HL-60 (cell line): Measurements from ENCODE around the gene TSPAN33.

Source experiments
- DNase-seq, 2 experiments: peaks; one replicate each; pipeline ENCODE4 v3.0.0-alpha.2; 2010 to 2020; ENCODE audit warnings: low read depth in 1 of 2, low spot score in 1 of 2
- H3K27ac ChIP-seq: fragments of 250-450 bp; sonication (Bioruptor Pico); replicated peaks from 2 replicates; pipeline ENCODE4 v1.5.1; 2020; ENCODE audit warnings: mild to moderate bottlenecking, moderate library complexity
- H3K27me3 ChIP-seq: fragments of 250-450 bp; sonication (Bioruptor Pico); 2 replicates; pipeline ENCODE4 v1.5.1; 2021; ENCODE audit warnings: mild to moderate bottlenecking, moderate library complexity; ENCODE audit not compliant: insufficient read depth, poor library complexity, severe bottlenecking
- H3K4me3 ChIP-seq: replicated peaks from 2 replicates; pipeline ENCODE4 v1.5.1; 2011; ENCODE audit warnings: mild to moderate bottlenecking, control low read depth, low read length; ENCODE audit not compliant: insufficient read depth
- GABPA ChIP-seq: IDR thresholded peaks from 2 replicates; pipeline ENCODE4 v1.6.1; 2012; ENCODE audit warnings: low read depth
- POLR2AphosphoS5 ChIP-seq: IDR thresholded peaks from 2 replicates; pipeline ENCODE4 v1.6.1; 2012; ENCODE audit warnings: low read depth
- SPI1 ChIP-seq: IDR thresholded peaks from 2 replicates; pipeline ENCODE4 v1.6.1; 2012; ENCODE audit warnings: low read depth, mild to moderate bottlenecking, borderline replicate concordance
- TF ChIP-seq, protein P1 (sequence below): IDR thresholded peaks from one replicate; pipeline ENCODE4 v1.5.1; 2011; ENCODE audit warnings: low read length, control low read depth, inconsistent platforms; ENCODE audit not compliant: insufficient read depth
- TF ChIP-seq, protein P2 (sequence below): IDR thresholded peaks from 2 replicates; pipeline ENCODE4 v1.6.1; 2012; ENCODE audit warnings: low read depth; ENCODE audit not compliant: insufficient replicate concordance

Gene TSPAN33

DNA sequence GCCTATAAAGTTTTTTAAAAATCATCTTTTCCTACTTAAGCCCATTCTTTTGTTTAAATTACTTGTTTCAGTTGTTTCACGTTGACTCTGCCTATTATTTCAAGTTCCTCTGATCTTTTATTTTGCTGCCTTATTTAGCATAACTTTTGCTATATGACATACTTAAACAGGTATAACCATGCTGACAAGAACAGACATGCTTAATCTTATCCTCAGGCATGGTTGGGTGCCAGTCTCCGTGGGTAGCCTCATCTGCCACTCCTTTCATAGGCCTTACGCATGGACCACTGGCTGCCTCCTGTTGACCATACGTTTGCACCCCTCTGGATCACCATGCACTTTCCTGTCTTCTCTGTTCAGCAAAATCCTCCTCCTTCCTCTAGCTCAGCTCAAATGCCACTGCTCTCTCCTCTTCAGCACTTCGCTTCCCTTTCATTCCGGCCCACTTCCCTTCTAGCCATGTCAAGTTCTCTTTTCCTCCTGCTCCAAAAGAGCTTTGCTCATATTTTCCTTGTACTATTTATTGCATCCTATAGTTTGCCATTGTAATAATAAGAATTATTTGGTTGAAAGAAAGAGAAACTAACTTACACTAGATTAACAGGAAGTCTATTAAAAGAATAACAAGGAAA, 10.0 kb upstream of the TSPAN33 start:
- peak overlapping the region; percentile 12; the same call in 1 of the 2 replicates for H3K27ac ChIP-seq
- H3K27me3 ChIP-seq, result no peaks in the 10 kb centered on the region
- TF ChIP-seq GABPA (no peak), SPI1 (peak; percentile 62; the same call in 1 of the 2 replicates)
- DNase-seq, result peak in 1 of 2 experiments; percentile 15
- no peak overlapping the region for H3K4me3 ChIP-seq

DNA sequence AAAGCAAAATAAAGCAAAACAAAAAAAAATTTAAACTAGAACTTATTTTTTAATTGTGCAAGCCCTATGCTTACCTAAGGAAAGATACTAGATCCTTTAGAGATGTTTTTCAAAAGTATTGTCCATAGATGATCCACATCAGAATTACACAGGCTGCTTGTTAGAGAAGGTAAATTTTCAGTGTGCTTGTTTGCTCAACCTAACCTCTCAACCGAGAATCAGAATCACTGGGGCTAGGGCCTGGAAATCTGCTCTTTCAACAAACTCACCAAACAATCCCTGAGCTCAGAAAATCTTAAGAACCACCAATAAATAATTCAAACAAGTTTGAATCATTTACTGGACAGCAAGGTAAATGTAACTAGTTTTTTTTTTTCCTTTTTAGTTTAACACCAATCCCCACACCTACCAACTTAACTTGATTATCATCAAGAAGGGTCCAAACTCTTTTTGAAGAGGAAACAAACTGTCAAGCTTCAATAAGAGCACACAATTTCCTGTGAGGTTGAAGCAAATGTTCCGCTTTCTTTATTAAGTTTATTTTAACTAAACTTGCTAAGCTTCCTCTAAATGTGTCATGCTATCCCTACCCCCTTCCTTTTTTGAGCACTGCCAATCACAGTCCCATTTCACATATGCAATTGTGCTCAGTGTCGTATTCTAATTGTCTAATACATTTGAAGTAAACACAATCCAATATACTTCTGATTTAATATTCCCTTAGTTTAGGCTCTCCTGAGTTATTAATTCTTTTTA, 7.4 kb upstream of the TSPAN33 start:
- DNase-seq, result no peak

DNA sequence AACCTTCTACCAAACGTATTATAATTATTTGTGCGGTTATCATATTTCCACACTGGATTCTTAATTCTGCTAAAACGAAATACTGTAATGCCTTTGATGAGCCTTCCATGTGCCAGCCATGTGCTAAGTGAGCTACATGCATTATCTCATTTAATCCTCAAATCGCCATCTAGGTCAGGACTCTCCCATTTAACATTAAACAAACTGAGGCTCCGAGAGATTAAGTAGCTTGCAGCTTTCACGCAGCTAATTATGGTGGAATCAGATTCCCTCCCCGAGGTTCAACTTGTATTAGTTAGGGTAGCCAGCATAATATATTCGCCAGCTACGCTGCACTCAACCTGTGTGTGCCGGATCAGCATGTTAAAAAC, 798 bp upstream of the TSPAN33 start:
- DNase-seq, result no peak
- Histone ChIP-seq H3K27me3 (peaks cover 8% of the 10 kb centered on the region), H3K27ac (no peak overlapping the region), H3K4me3 (no peak overlapping the region)
- TF ChIP-seq GABPA (no peak), POLR2AphosphoS5 (no peak), SPI1 (no peak)
- TF ChIP-seq, protein P1, sequence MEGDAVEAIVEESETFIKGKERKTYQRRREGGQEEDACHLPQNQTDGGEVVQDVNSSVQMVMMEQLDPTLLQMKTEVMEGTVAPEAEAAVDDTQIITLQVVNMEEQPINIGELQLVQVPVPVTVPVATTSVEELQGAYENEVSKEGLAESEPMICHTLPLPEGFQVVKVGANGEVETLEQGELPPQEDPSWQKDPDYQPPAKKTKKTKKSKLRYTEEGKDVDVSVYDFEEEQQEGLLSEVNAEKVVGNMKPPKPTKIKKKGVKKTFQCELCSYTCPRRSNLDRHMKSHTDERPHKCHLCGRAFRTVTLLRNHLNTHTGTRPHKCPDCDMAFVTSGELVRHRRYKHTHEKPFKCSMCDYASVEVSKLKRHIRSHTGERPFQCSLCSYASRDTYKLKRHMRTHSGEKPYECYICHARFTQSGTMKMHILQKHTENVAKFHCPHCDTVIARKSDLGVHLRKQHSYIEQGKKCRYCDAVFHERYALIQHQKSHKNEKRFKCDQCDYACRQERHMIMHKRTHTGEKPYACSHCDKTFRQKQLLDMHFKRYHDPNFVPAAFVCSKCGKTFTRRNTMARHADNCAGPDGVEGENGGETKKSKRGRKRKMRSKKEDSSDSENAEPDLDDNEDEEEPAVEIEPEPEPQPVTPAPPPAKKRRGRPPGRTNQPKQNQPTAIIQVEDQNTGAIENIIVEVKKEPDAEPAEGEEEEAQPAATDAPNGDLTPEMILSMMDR, result no peak
- TF ChIP-seq, protein P2, sequence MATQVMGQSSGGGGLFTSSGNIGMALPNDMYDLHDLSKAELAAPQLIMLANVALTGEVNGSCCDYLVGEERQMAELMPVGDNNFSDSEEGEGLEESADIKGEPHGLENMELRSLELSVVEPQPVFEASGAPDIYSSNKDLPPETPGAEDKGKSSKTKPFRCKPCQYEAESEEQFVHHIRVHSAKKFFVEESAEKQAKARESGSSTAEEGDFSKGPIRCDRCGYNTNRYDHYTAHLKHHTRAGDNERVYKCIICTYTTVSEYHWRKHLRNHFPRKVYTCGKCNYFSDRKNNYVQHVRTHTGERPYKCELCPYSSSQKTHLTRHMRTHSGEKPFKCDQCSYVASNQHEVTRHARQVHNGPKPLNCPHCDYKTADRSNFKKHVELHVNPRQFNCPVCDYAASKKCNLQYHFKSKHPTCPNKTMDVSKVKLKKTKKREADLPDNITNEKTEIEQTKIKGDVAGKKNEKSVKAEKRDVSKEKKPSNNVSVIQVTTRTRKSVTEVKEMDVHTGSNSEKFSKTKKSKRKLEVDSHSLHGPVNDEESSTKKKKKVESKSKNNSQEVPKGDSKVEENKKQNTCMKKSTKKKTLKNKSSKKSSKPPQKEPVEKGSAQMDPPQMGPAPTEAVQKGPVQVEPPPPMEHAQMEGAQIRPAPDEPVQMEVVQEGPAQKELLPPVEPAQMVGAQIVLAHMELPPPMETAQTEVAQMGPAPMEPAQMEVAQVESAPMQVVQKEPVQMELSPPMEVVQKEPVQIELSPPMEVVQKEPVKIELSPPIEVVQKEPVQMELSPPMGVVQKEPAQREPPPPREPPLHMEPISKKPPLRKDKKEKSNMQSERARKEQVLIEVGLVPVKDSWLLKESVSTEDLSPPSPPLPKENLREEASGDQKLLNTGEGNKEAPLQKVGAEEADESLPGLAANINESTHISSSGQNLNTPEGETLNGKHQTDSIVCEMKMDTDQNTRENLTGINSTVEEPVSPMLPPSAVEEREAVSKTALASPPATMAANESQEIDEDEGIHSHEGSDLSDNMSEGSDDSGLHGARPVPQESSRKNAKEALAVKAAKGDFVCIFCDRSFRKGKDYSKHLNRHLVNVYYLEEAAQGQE, result no peak

More for the DNA sequence above, 7.4 kb upstream of the TSPAN33 start:
- Histone ChIP-seq H3K4me3 (no peak overlapping the region), H3K27ac (no peak overlapping the region), H3K27me3 (no peaks in the 10 kb centered on the region)
- TF ChIP-seq SPI1, result peak; percentile 30; the same call in 1 of the 2 replicates
- TF ChIP-seq, protein P2, result no peak

DNA sequence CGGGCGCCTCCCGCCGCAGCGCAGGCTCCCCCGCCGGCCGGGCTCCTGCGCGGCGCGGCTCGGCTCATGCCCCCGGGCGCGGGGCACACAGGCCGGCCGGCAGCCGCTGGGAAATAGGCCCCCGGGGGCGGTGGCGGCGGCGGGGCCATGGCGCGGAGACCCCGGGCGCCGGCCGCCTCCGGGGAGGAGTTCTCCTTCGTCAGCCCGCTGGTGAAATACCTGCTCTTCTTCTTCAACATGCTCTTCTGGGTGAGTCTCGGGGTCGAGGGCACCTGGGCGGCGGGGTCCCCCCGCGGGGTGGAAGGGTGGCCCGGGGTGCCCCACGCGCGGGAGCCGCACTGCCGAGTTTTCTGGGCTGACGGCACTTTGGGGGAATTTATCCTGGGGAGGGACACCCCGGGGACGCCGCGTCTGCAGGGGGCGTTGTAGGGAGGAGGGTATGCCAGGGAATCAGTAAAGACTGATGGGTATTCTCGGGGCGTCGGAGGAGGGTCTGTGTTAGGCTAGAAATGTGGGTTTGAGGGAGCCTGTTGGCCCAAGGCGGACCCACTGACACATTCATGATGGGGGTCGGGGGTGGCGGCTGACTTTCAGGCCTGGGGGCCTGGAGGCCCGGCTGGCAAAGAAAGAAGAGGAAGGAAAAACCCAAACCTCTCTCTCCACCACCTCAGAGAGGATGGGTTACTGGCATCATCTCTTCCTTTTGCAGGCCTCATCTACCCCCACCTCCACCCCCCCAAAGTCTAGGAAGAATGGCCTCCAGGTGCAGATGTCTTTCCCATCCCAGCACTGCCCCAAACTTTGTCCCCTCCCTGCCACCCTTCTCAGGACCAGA, 544 bp downstream of the TSPAN33 start:
- H3K27ac ChIP-seq, result no peak overlapping the region
- H3K27me3 ChIP-seq, result peaks cover 8% of the 10 kb centered on the region
- TF ChIP-seq SPI1 (no peak), GABPA (no peak)
- TF ChIP-seq, protein P2, result no peak
- TF ChIP-seq, protein P1, result peak; percentile 0
- peak overlapping the region; percentile 49 for H3K4me3 ChIP-seq
- no peak for DNase-seq
